Measurements from ENCODE around the gene PTPA.

DNA sequence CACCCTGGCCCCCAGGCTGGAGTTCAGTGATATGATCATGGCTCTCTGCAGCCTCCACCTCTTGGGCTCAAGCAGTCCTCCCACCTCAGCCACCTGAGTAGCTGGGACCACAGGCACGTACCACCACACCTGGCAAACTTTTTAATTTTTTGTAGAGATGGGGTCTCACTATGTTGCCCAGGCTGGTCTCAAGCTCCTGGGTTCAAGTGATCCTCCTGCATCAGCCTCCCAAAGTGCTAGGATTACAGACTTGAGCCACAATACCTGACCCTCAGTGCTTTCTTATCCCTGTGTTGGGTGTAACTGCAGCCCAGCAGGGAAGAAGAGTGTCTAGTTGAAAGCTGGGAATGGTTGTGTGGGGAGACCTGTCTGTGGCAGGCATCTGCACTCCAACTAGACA lies 10.9 kb downstream of the PTPA start:
- TF ChIP-seq, protein P1, sequence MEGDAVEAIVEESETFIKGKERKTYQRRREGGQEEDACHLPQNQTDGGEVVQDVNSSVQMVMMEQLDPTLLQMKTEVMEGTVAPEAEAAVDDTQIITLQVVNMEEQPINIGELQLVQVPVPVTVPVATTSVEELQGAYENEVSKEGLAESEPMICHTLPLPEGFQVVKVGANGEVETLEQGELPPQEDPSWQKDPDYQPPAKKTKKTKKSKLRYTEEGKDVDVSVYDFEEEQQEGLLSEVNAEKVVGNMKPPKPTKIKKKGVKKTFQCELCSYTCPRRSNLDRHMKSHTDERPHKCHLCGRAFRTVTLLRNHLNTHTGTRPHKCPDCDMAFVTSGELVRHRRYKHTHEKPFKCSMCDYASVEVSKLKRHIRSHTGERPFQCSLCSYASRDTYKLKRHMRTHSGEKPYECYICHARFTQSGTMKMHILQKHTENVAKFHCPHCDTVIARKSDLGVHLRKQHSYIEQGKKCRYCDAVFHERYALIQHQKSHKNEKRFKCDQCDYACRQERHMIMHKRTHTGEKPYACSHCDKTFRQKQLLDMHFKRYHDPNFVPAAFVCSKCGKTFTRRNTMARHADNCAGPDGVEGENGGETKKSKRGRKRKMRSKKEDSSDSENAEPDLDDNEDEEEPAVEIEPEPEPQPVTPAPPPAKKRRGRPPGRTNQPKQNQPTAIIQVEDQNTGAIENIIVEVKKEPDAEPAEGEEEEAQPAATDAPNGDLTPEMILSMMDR (IDR thresholded peaks at IDR 0.05; ENCODE audit: poor library complexity, severe bottlenecking) = no peak
- no peak for TF ChIP-seq EP300 (conservative IDR thresholded peaks at IDR 0.05; ENCODE audit: poor library complexity, severe bottlenecking)
- TF ChIP-seq, protein P2, sequence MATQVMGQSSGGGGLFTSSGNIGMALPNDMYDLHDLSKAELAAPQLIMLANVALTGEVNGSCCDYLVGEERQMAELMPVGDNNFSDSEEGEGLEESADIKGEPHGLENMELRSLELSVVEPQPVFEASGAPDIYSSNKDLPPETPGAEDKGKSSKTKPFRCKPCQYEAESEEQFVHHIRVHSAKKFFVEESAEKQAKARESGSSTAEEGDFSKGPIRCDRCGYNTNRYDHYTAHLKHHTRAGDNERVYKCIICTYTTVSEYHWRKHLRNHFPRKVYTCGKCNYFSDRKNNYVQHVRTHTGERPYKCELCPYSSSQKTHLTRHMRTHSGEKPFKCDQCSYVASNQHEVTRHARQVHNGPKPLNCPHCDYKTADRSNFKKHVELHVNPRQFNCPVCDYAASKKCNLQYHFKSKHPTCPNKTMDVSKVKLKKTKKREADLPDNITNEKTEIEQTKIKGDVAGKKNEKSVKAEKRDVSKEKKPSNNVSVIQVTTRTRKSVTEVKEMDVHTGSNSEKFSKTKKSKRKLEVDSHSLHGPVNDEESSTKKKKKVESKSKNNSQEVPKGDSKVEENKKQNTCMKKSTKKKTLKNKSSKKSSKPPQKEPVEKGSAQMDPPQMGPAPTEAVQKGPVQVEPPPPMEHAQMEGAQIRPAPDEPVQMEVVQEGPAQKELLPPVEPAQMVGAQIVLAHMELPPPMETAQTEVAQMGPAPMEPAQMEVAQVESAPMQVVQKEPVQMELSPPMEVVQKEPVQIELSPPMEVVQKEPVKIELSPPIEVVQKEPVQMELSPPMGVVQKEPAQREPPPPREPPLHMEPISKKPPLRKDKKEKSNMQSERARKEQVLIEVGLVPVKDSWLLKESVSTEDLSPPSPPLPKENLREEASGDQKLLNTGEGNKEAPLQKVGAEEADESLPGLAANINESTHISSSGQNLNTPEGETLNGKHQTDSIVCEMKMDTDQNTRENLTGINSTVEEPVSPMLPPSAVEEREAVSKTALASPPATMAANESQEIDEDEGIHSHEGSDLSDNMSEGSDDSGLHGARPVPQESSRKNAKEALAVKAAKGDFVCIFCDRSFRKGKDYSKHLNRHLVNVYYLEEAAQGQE (IDR thresholded peaks at IDR 0.05; ENCODE audit: borderline replicate concordance) = no peak
